WI38 (cell line): ENCODE measurements around the gene MPDZ.

Experiments used
- H3K4me3 ChIP-seq: 2 replicates; pipeline ENCODE4 v1.5.1; 2011; ENCODE audit warnings: low read depth, mild to moderate bottlenecking, control low read depth, low read length
- TF ChIP-seq, protein P1 (sequence below): IDR thresholded peaks from 2 replicates; pipeline ENCODE4 v1.5.1; 2012; ENCODE audit warnings: low read depth, mild to moderate bottlenecking, control low read depth, low read length

Gene MPDZ

DNA sequence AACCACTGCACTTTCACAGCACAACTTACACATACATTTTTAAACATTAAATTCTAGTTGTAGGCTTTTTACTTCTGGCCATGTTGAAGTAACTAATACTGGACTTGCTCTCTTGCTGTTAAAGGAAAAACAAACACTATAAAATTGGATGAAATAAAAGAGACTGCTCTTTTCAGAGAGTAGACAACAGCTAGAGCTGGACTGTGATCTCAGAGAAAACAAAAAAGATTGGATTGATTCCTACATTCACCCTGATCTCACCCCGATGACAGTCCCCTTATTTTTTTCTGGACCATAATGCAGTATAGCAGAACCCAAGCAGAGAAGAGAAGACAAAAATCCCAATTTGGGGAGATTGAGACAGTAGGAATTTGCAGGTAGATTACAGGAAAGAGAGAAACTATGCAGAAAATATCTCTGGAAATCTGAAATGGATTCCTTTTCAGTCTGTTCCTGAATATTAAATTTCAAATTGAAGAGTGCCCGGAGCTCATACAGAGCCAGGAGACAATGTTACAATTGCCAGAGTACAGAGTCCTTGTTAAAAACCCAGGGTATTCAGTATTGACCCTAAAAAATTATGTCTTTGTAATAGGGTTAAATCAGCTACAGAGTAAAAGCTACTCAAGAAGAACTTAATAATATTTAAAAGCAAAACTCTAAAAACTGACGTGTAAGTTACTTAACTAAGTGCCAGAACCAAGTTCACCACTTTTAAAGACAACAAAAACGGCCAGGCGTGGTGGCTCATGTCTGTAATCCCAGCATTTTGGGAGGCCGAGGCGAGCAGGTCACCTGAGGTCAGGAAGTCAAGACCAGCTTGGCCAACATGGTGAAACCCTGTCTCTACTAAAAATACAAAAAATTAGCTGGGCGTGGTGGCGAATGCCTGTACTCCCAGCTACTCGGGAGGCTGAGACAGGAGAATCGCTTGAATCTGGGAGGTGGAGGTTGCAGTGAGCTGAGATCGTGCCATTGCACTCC lies 208.6 kb downstream of the MPDZ start:
- TF ChIP-seq, protein P1, sequence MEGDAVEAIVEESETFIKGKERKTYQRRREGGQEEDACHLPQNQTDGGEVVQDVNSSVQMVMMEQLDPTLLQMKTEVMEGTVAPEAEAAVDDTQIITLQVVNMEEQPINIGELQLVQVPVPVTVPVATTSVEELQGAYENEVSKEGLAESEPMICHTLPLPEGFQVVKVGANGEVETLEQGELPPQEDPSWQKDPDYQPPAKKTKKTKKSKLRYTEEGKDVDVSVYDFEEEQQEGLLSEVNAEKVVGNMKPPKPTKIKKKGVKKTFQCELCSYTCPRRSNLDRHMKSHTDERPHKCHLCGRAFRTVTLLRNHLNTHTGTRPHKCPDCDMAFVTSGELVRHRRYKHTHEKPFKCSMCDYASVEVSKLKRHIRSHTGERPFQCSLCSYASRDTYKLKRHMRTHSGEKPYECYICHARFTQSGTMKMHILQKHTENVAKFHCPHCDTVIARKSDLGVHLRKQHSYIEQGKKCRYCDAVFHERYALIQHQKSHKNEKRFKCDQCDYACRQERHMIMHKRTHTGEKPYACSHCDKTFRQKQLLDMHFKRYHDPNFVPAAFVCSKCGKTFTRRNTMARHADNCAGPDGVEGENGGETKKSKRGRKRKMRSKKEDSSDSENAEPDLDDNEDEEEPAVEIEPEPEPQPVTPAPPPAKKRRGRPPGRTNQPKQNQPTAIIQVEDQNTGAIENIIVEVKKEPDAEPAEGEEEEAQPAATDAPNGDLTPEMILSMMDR: no peak
- H3K4me3 ChIP-seq: no peak overlapping the region

DNA sequence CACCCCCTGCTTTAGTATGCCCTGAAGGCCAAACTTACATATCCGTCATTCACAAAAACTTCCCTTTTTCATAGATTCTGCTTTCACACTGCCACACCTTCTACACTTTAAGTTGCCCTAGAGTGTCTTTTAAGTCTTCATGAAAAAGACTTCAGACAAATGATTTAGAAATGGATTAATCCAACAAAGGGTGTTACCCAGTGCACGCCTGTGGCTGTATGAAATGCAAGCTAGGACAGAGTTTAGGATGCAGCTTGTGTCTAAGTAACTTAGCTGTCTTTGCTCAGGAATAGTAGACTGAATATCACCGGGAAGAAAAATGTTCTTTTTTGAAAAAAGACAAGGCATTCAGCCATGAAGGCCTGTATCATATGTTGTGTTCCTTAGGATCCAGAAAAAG lies 210.0 kb downstream of the MPDZ start:
- TF ChIP-seq, protein P1: no peak
- H3K4me3 ChIP-seq: no peak overlapping the region

DNA sequence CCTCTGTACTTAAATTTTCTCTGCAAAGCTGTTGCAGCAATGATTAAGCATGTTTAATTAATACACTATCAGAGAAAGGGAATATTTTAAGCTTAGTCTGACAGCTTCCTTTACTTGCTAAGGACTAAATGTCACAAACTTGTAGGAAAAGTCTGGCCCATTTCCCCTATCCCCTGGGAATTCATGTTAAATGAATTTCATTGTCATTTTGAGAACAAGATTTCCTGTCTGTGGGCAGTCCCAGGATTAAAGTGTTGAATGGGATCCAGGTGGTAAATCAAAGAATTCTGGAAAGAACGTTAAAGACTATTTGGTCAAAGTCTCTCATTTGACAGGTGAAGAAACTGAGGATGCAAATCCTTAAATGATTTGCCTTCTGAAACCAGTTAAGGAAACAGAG lies 214.8 kb downstream of the MPDZ start:
- TF ChIP-seq, protein P1: no peak
- H3K4me3 ChIP-seq: no peak overlapping the region

DNA sequence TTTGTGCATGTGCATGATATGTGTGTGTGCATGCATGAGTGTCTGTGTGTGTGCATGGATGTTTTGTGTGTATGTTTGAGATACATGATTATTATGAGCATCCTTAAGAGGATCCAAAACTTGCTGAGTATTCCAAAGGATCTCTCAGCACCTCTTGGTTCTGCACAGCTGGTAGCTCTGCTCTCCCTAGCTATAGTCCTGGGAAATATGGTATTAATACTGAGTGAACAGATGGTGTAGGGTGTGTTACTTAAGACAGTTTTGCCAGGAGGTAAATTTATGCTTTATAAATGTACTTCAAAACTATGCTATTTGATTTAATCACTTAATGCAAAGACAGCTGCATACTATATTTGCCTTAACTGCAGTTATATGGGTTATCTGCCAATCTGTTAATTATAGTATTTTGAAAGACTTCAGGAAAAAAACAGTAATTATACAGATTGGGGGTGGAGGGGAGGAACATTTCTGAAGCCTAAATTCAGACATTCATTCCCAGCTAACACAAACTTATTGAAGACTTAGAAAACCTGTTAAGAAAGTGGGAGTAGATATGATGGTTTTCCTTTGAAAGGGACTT lies 215.5 kb downstream of the MPDZ start:
- TF ChIP-seq, protein P1: no peak

DNA sequence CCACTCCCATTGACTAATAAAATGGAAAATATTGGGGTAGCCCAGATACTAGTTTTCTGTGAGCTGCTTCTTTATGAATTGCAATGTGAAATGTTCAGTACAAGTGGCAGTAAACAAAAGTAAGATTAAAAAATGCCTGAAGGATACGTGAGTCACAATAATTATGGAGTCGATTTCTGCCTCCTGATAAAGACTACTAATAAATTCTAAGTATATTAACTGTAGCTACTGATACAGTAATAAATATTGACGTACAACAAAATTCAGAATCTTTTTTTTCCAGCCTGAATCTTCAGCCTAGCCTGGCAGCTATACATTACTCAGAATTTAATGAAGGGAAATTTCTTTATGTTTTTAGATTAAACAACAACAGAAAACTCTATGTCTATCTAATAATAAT lies 218.1 kb downstream of the MPDZ start:
- no peak overlapping the region for H3K4me3 ChIP-seq

More for the DNA sequence above, 215.5 kb downstream of the MPDZ start:
- H3K4me3 ChIP-seq: no peak overlapping the region

More for the DNA sequence above, 218.1 kb downstream of the MPDZ start:
- TF ChIP-seq, protein P1: no peak
